Activated CD4-positive, alpha-beta T cell treated with anti-CD3 and anti-CD28 coated beads, Interleukin-2, amount 10 ng/mL, durations not matched to agents 7 days and 5 days (primary cell): ENCODE data around the gene RAPGEF1. TPM values are rescaled to one million over a fixed set of nuclear protein-coding genes. Genes with fewer than 3 reads are reported as not detected.

Experiments
- CTCF ChIA-PET: fragments of 350-600 bp; sonication (Branson Sonifier 250); formaldehyde crosslinking; loops from one replicate; lab custom pipeline; 2021; ENCODE audit warnings: antibody characterized with exemption; lab: Charles Lee
- POLR2A ChIA-PET: fragments of 350-600 bp; sonication (Branson Sonifier 250); formaldehyde crosslinking; loops from one replicate; lab custom pipeline; 2021; ENCODE audit warnings: antibody characterized with exemption; lab: Charles Lee
- DNase-seq: peaks from one replicate; pipeline ENCODE4 v3.0.0-alpha.2; 2020
- H3K27ac Mint-ChIP-seq: one replicate; pipeline ENCODE4 v1.8.0; 2021; ENCODE audit warnings: mild to moderate bottlenecking, moderate library complexity, mixed read lengths
- H3K27me3 Mint-ChIP-seq: one replicate; pipeline ENCODE4 v1.8.0; 2021; ENCODE audit warnings: mixed read lengths
- H3K36me3 Mint-ChIP-seq: one replicate; pipeline ENCODE4 v1.8.0; 2021; ENCODE audit warnings: low read depth, mixed read lengths
- H3K4me1 Mint-ChIP-seq: one replicate; pipeline ENCODE4 v1.8.0; 2021; ENCODE audit warnings: mixed read lengths
- H3K4me3 Mint-ChIP-seq: one replicate; pipeline ENCODE4 v1.8.0; 2021; ENCODE audit warnings: mild to moderate bottlenecking, moderate library complexity, mixed read lengths
- H3K9me3 Mint-ChIP-seq: one replicate; pipeline ENCODE4 v1.8.0; 2021; ENCODE audit warnings: mixed read lengths
- total RNA-seq, 2 experiments: library from RNA; stranded (reverse); gene quantifications; one replicate each; pipeline ENCODE4 v1.2.3, GENCODE V29; 2021

RAPGEF1 gene
- total RNA-seq, 2 experiments from 2014 or later = 128 to 129 TPM

DNA sequence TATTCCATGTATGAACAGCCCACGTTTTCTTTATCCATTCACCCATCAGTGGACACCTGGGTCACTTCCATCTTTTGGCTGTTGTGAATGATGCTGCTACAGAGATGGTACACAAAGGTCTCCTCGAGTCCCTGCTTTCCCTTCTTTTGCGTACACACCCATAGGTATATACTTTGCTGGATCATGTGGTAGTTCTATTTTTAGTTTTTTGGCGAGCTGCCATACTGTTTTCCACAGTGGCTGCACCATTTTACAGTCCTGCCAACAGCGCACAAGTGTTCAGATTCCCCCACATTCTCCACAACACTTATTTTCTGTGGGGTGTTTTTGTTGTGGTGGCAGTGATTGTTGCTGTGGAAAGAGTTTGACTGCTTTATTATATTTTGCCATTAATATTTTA is 16.2 kb downstream of the RAPGEF1 start:
- CTCF ChIA-PET = interaction anchor here (1.6 to 1.8 kb wide), 2 partner anchors 9 to 17 kb away, joined by 3 to 5 read pairs; no protein-coding TSS in a partner anchor
- Mint-ChIP-seq H3K9me3 (no peaks in the 10 kb centered on the region), H3K4me3 (no peak overlapping the region), H3K27me3 (no peaks in the 10 kb centered on the region), H3K36me3 (peaks cover 39% of the 10 kb centered on the region), H3K4me1 (peaks cover 85% of the 10 kb centered on the region), H3K27ac (no peak overlapping the region)
- DNase-seq = no peak
- POLR2A ChIA-PET = no interaction called here

DNA sequence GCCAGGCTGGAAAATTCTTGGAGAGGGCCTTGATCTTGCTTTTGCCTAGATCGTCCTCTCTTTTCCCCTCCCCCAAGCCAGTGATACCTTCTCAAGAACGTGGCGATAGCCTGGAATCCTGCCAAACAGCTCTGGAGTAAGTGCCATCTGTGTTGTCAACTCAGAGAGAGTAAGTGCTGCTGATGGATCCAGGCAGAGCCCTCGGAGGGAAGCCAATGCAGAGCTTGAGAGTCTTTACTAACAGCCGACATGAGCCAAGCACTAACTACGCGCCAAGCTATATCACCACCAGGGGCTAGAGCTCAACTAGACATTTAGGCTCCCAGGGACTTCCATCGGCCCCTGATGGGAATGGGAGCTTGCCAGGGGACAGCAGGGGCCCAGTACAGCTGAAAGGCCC is 17.6 kb downstream of the RAPGEF1 start:
- DNase-seq = no peak
- Mint-ChIP-seq H3K27me3 (no peaks in the 10 kb centered on the region), H3K4me3 (no peak overlapping the region), H3K9me3 (no peaks in the 10 kb centered on the region), H3K36me3 (peaks cover 38% of the 10 kb centered on the region), H3K4me1 (peaks cover 72% of the 10 kb centered on the region), H3K27ac (peak overlapping the region; percentile 16)
- ChIA-PET POLR2A (no interaction called here), CTCF (interaction anchor here (0.8 to 1.5 kb wide), 2 partner anchors 11 to 131 kb away, joined by 3 to 4 read pairs; no protein-coding TSS in a partner anchor)

DNA sequence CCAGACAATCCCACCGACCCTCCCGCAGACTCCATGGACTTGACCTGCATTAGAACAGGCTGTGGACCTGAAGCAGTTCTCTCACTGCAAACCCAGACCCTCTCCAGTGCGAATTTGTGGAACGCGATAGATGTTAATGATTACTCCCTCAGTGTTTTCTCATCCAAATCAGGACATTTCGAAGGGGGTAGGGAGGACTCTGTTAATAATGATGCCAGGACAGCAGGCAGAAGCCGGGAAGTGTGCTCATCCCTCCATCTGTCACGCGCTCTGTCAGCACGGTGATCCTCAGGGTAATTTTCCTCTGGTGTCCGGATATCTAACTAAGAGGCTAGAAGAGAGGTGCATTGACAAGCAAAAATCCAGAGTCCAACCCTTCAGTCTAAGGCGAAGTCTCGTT is 18.8 kb downstream of the RAPGEF1 start:
- H3K36me3 Mint-ChIP-seq = peaks cover 36% of the 10 kb centered on the region
- H3K4me1 Mint-ChIP-seq = peaks cover 67% of the 10 kb centered on the region
- DNase-seq = no peak
- ChIA-PET POLR2A (no interaction called here), CTCF (interaction anchor here (0.6 to 3.7 kb wide), 3 partner anchors 11 to 647 kb away, joined by 3 to 20 read pairs (median 4); no protein-coding TSS in a partner anchor)
- H3K27ac Mint-ChIP-seq = no peak overlapping the region
- no peaks in the 10 kb centered on the region for H3K27me3 Mint-ChIP-seq
- no peaks in the 10 kb centered on the region for H3K9me3 Mint-ChIP-seq
- no peak overlapping the region for H3K4me3 Mint-ChIP-seq

DNA sequence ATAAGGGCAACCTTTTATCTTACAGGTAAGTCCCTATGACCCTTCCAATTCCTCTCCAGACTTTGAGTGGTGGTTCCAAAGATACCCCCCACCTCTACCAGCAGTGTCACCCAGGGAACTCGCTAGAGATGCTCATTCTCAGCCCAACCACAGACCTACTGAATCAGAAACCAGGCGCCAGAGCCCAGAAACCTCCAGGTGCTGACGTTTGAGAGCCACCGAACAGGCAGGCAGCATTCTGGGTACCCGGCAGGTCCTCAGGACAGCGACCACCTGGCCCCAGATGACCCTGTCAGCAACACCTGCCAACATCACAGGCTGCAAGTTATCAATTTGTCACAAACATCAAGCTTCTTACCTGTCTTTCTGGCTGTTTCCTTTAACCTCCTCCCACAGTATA is 19.5 kb downstream of the RAPGEF1 start:
- POLR2A ChIA-PET = interaction anchor here (1.6 kb wide), 1 partner anchor 42 kb away, joined by 5 read pairs; no protein-coding TSS in a partner anchor
- CTCF ChIA-PET = interaction anchor here (0.6 to 3.7 kb wide), 5 partner anchors 10 to 107 kb away, joined by 3 to 20 read pairs (median 5); no protein-coding TSS in a partner anchor
- H3K36me3 Mint-ChIP-seq = peaks cover 35% of the 10 kb centered on the region
- DNase-seq = no peak
- peaks cover 61% of the 10 kb centered on the region for H3K4me1 Mint-ChIP-seq
- peak overlapping the region; percentile 37 for H3K4me3 Mint-ChIP-seq
- H3K27ac Mint-ChIP-seq = peak overlapping the region; percentile 39
- H3K9me3 Mint-ChIP-seq = no peaks in the 10 kb centered on the region
- no peaks in the 10 kb centered on the region for H3K27me3 Mint-ChIP-seq

DNA sequence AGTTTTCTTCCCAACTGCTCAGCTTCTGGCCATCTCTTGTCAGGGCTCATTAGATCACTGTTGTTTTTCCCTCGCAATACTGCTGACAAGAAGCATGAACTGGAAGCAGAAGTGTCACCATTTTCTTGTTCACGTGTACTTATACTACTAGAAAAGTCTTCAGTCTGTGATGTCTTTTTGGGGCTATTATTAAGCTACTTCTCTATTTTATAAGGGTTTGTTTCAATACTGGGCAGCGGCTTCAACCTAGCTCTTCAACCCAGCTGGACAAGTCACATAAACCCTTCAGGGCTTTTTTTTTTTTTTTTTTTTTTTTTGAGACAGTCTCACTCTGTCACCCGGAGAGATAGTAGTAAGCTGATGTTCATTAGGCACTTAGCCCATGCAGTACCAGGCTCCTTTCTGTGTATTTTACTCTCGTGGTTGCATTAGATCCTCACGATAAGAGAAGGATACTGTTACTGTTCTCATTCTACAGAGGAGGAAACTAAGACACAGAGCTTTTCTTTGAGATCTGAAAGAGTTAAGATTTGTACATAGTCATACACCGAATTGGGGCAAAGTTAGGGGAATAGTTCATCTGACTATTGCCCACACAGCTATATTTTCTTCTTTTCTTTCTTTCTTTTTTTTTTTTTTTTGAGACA is 20.5 kb downstream of the RAPGEF1 start:
- ChIA-PET POLR2A (interaction anchor here (1.6 kb wide), 1 partner anchor 42 kb away, joined by 5 read pairs; no protein-coding TSS in a partner anchor), CTCF (interaction anchor here (0.6 to 3.7 kb wide), 8 partner anchors 9 to 128 kb away, joined by 3 to 20 read pairs (median 4); no protein-coding TSS in a partner anchor)
- H3K9me3 Mint-ChIP-seq = no peaks in the 10 kb centered on the region
- H3K27ac Mint-ChIP-seq = peak overlapping the region; percentile 39
- no peak for DNase-seq
- H3K36me3 Mint-ChIP-seq = peaks cover 32% of the 10 kb centered on the region
- H3K4me3 Mint-ChIP-seq = no peak overlapping the region
- H3K4me1 Mint-ChIP-seq = peaks cover 55% of the 10 kb centered on the region
- no peaks in the 10 kb centered on the region for H3K27me3 Mint-ChIP-seq

DNA sequence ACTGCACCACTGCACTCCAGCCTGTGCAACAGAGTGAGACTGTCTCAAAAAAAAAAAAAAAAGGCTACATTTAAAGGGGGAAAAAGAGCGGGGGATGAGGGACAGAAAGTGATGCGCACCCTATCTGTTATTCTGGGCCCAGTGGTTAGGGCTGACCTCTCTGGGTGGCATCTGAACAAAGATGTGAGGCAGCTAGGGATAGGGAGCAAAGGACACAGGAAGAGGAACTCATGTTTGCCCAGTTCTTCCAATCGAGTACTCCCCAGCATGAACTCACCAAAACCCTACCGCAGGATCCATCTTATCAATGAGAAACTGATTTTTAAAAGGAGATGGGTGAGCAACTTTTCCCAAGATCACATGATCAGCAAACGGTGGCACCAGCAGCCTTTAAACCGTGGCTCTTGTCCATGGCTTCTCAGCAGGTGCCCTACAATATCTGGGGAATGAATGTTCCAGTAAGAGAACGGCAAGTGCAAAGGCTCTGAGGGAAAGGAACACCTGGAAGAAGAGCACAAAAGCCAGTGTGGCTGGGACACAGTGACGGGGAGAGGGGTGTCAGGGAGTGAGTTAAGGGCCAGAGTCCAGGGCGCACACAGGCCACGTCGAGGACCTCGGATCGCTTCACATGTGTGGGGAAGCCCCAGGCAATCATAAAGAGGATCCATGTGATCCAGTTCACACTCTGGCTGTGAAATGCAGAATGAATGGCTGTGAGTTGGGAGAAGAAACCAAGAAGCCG is 22.0 kb downstream of the RAPGEF1 start:
- Mint-ChIP-seq H3K9me3 (no peaks in the 10 kb centered on the region), H3K27ac (peak overlapping the region; percentile 47), H3K27me3 (no peaks in the 10 kb centered on the region), H3K4me3 (no peak overlapping the region), H3K4me1 (peaks cover 50% of the 10 kb centered on the region), H3K36me3 (peaks cover 31% of the 10 kb centered on the region)
- CTCF ChIA-PET = interaction anchor here (3.7 kb wide), 1 partner anchor 8 kb away, joined by 20 read pairs; no protein-coding TSS in a partner anchor
- POLR2A ChIA-PET = no interaction called here
- no peak for DNase-seq

DNA sequence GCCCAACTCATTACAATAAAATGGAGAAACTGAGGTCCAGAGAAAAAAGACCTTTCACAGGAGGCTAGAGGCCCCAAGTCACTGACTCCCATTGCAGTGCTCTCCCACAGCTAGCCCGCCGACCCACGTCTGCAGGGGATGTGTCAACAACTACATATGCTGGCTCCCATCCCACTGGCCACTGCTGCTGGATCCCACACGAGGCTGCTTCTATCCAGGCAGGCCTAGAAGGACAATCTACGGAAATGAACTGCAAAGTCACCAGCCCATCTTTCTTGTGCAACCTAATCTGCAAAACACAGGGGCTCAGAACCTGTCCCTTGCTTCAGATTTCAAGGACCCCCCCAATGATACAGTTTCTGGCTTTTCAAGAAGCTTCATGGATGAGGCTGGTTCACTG is 24.0 kb downstream of the RAPGEF1 start:
- no peak overlapping the region for H3K4me3 Mint-ChIP-seq
- ChIA-PET CTCF (interaction anchor here (0.7 to 2.2 kb wide), 2 partner anchors 22 to 37 kb away, joined by 5 read pairs; no protein-coding TSS in a partner anchor), POLR2A (no interaction called here)
- DNase-seq = no peak
- no peak overlapping the region for H3K27ac Mint-ChIP-seq
- peaks cover 25% of the 10 kb centered on the region for H3K36me3 Mint-ChIP-seq
- H3K27me3 Mint-ChIP-seq = no peaks in the 10 kb centered on the region
- H3K4me1 Mint-ChIP-seq = peaks cover 50% of the 10 kb centered on the region
- H3K9me3 Mint-ChIP-seq = no peaks in the 10 kb centered on the region

DNA sequence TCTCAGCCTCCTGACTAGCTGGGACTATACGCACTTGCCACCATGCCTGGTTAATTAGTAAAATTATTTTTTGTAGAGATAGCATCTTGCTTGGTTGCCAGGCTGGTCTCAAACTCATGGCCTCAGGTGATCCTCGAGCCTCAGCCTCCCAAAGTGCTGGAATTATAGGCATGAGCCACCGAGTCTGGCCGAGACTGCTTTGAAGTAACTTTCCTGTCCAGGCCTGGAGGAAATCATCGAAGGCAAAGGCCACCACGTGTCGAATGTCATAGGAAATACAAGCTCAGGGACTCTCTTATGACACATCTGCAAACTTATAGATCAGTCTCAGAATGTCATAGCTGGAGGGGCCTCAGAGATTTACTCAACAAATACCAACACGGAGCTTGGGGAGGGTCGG is 25.1 kb downstream of the RAPGEF1 start:
- Mint-ChIP-seq H3K4me3 (no peak overlapping the region), H3K27ac (no peak overlapping the region), H3K9me3 (no peaks in the 10 kb centered on the region), H3K4me1 (peaks cover 48% of the 10 kb centered on the region), H3K27me3 (no peaks in the 10 kb centered on the region), H3K36me3 (peaks cover 18% of the 10 kb centered on the region)
- DNase-seq = no peak
- ChIA-PET POLR2A (no interaction called here), CTCF (interaction anchor here (0.6 to 2.2 kb wide), 7 partner anchors 12 to 370 kb away, joined by 3 to 5 read pairs (median 3); no protein-coding TSS in a partner anchor)

DNA sequence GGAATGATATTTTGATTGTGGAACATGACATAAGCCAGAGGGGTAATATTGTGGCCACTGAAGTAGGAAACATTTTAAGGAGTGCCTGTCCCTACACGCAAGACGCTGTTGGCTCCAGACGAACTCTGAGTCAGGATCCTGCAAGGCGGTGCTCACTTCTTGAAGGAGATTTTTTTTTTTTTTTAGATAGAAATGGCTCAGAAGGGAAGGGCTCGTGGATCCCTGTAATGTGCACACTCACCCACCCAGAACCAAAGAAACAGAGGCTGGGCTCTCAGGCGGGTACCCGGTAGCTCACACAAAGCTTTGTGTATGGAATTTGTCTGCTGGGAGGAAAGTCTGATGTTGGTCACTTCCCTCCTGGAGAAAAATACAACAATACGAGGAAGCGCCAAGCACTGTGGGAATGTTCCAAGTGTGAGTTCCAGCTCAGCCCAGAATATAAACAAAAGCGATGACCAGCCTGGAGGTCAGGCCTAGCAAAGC is 25.7 kb downstream of the RAPGEF1 start:
- Mint-ChIP-seq H3K27me3 (no peaks in the 10 kb centered on the region), H3K27ac (no peak overlapping the region), H3K4me3 (no peak overlapping the region), H3K36me3 (peaks cover 19% of the 10 kb centered on the region), H3K4me1 (peaks cover 50% of the 10 kb centered on the region), H3K9me3 (no peaks in the 10 kb centered on the region)
- CTCF ChIA-PET = interaction anchor here (1.3 to 2.2 kb wide), 6 partner anchors 11 to 58 kb away, joined by 3 to 5 read pairs (median 3); no protein-coding TSS in a partner anchor
- no peak for DNase-seq
- POLR2A ChIA-PET = no interaction called here

DNA sequence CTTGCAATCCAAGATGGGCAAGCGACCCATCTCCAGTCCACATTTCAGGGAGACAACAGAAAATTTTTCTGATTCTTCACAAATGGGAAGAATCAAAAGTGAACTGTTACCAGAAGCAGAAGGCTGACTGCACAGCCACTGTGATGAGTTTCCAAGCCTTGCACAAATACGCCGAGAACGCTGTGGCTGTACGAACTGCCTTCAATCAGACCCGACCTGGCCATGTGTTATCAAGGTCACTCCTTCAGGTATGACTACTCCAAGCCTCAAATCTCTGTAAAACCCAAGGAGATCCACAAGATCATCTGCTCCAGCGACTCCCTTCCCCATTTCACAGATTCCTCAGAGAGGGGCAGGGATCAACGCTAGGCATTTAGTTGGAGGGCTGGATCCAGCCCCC is 26.9 kb downstream of the RAPGEF1 start:
- no peaks in the 10 kb centered on the region for H3K9me3 Mint-ChIP-seq
- H3K4me3 Mint-ChIP-seq = no peak overlapping the region
- peaks cover 21% of the 10 kb centered on the region for H3K36me3 Mint-ChIP-seq
- ChIA-PET POLR2A (no interaction called here), CTCF (interaction anchor here (1.3 to 1.7 kb wide), 3 partner anchors 12 to 39 kb away, joined by 3 read pairs; no protein-coding TSS in a partner anchor)
- H3K27ac Mint-ChIP-seq = no peak overlapping the region
- DNase-seq = no peak
- no peaks in the 10 kb centered on the region for H3K27me3 Mint-ChIP-seq
- peaks cover 54% of the 10 kb centered on the region for H3K4me1 Mint-ChIP-seq

DNA sequence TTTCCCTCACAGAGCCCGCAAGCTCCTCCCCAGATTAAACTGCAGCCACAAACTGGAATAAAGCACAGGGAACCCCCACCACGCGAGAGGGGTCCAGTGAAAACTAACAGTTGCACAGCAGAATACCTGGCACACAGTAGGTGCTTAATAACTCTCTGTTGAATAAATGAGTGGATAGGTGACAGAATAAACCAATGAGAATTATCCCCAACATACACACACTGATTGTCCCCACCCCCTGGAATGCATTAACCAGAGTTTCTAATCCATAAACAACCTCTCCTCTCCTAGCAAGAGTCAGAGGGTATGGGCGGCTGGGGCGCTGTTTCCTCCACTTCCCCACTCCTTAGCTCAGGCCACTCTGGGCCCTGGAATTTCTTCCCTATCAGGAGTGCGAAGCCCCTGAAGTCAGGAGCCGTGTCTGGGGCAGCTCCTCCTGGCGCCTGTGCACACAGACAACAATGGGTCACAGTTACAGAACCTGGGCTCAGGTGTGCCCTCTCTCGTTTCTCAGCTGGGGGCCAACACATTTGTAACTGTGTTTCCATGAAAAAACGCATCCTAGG is 27.6 kb downstream of the RAPGEF1 start:
- no peak overlapping the region for H3K27ac Mint-ChIP-seq
- H3K36me3 Mint-ChIP-seq = peaks cover 21% of the 10 kb centered on the region
- ChIA-PET POLR2A (no interaction called here), CTCF (interaction anchor here (0.9 to 4.2 kb wide), 5 partner anchors 8 to 32 kb away, joined by 3 to 20 read pairs (median 3); no protein-coding TSS in a partner anchor)
- peaks cover 60% of the 10 kb centered on the region for H3K4me1 Mint-ChIP-seq
- DNase-seq = no peak
- H3K27me3 Mint-ChIP-seq = no peaks in the 10 kb centered on the region
- H3K9me3 Mint-ChIP-seq = no peaks in the 10 kb centered on the region
- no peak overlapping the region for H3K4me3 Mint-ChIP-seq
